Gastroesophageal sphincter (tissue), 3 donors: ENCODE measurements around the gene ZFAND4.

Experiments used
- EP300 ChIP-seq: sonication (generic); formaldehyde crosslinking; IDR thresholded peaks from one replicate; pipeline ENCODE4 v1.6.1; 2017; ENCODE audit warnings: antibody characterized with exemption, mild to moderate bottlenecking
- POLR2A ChIP-seq, 2 donors: fragments of 450-650 bp; IDR thresholded peaks; one replicate each; pipeline ENCODE4 v1.6.1; 2017; ENCODE audit warnings: antibody characterized with exemption in 2 of 2, mild to moderate bottlenecking in 2 of 2, moderate library complexity in 1 of 2
- TF ChIP-seq, protein P1 (sequence below), 4 experiments: fragments of 200-600 bp in 2 of 4; fragments of 450-650 bp in 2 of 4; sonication (generic) in 1 of 4; IDR thresholded peaks; one replicate each; pipeline ENCODE4 v1.5.1; 2017 to 2019; ENCODE audit warnings: antibody characterized with exemption in 4 of 4, mild to moderate bottlenecking in 2 of 4, moderate library complexity in 2 of 4

DNA sequence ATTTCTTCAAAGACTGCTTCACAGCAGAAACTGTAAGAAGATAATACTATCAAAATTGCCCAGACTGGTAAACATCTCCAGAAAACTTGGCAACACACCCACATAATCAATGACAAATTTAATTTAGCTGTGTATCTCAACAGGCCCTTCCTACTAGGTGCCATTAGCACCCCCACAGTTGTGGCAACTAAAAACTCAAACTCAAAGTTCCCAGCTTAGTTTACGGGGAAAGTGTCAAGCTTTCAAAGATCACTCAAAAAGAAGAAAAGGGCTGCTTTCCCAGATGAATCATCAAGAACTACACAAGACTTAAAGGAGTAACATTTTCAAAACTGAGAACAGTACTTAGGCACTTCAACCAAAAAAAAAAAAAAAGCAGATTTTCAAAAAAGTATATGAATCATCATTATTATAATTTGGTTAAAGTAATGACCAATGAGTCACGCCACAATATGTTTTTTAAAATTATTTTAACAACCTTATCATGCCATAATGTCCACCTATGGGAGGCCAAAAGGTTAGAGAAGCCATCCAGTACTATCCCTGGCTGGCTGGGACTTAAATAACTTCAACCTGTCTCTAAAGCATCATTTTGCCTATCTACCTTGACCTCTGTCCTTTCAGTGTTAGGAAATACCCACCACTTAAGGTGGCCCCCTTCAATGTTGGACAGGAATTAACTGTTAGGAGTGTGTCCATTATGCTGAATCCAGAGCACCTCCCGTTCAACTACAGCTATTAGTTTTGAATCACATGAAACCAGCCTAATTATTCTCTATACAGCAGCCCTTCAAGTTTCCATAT lies 90.8 kb downstream of the ZFAND4 start:
- TF ChIP-seq, protein P1, sequence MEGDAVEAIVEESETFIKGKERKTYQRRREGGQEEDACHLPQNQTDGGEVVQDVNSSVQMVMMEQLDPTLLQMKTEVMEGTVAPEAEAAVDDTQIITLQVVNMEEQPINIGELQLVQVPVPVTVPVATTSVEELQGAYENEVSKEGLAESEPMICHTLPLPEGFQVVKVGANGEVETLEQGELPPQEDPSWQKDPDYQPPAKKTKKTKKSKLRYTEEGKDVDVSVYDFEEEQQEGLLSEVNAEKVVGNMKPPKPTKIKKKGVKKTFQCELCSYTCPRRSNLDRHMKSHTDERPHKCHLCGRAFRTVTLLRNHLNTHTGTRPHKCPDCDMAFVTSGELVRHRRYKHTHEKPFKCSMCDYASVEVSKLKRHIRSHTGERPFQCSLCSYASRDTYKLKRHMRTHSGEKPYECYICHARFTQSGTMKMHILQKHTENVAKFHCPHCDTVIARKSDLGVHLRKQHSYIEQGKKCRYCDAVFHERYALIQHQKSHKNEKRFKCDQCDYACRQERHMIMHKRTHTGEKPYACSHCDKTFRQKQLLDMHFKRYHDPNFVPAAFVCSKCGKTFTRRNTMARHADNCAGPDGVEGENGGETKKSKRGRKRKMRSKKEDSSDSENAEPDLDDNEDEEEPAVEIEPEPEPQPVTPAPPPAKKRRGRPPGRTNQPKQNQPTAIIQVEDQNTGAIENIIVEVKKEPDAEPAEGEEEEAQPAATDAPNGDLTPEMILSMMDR (IDR thresholded peaks at IDR 0.05): no peak
- TF ChIP-seq POLR2A (IDR thresholded peaks at IDR 0.05): no peak
- TF ChIP-seq EP300: no peak
